HL-60/S4 (cell line): ENCODE data around the gene TRIM67.

Experiments used
- in situ Hi-C: fragments of 300-500 bp; cut with MboI; formaldehyde crosslinking; loops from 2 replicates; pipeline ENCODE4 v1.14.3; 2022; ENCODE audit warnings: low sequenced_read_pairs

The TRIM67 gene

DNA sequence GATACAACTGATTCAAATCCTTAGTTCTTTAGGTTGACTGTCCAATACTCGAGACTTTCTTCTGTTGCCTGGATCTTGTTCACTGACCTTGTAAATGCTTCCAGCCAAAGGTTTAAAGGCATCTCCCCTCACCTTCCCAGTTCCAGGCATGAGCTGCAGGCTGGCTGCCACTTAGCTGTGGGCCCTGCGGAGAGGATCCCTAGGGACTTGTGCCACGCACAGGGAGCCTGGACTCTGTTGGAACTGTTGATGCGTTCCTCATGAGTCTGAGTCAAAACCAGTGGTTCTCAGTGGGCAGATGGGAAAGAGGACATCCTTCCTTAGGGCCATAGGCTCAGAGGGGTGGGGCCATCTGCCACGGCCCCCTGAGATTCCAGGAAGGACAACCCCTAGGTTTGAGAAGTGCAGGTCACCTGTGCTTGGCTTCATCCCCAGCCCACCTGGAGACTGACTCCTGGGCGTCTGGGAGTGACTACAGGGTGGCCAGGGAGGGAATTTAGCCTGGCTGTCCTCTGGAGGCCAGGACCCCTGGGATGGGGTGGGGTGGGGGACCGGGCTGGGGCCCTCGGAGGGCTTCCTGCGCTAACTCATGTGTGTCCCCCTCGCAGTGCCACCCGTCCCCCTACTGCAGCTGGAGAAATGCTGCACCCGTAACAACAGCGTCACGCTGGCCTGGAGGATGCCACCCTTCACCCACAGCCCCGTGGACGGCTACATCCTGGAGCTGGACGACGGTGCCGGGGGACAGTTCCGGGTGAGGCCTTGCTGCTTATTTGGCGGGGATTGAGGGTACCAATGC, 41.6 kb downstream of the TRIM67 start:
- in situ Hi-C loops: loop anchor here (25.0 kb wide), 1 partner anchor 291 kb away; no protein-coding TSS in a partner anchor

DNA sequence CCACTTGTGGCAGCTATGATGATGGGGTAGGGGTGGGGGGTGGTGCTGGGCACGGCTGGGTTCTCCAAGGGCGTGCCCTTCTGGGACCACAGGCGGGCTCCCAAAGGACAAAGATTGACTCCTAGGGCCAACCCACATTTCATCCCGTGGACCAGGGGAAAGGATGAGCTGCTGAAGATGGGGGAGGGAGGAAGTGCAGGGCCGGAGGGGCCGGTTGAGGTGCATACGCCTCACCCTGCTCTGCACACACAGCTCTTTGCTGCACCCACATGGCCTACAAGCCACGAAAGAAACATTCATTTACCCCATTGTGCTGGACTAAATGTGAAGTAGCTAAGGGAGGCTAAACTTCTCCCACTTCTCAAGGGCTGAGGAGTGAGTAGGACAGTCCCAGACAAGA, 45.0 kb downstream of the TRIM67 start:
- in situ Hi-C loops: loop anchor here (25.0 kb wide), 1 partner anchor 295 kb away; no protein-coding TSS in a partner anchor

DNA sequence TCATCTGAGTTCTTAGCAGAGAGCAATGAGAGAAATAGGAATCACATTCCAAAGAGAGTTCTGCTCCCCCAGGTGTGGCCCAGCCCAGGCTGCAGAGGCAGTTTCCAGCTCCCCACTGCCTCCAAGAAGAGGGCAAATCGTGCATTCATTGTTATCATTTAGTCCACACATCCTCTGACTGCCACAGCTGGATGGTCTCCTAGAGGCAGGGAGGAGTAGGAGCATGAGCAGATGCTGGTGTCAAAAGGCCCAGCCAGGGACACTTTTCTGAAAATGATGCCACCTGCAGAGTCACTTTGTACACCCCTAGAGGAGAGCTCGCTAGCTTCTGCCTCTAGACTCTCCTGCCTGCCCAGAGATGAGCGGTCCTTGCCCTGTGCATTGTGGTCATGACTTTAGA, 45.6 kb downstream of the TRIM67 start:
- in situ Hi-C loops: loop anchor here (25.0 kb wide), 1 partner anchor 295 kb away; no protein-coding TSS in a partner anchor

DNA sequence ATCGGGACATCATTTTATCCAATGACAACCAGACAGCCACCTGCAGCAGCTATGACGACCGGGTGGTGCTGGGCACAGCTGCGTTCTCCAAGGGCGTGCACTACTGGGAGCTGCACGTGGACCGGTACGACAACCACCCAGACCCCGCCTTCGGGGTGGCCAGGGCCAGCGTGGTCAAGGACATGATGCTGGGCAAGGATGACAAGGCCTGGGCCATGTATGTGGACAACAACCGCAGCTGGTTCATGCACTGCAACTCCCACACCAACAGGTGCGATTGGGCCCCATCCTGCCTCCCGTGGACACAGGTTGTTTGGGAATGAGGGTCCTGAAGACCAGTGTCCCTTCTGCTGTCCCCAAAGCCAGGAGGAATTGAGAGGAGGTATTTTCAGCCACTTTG, 47.1 kb downstream of the TRIM67 start:
- in situ Hi-C loops: loop anchor here (25.0 kb wide), 1 partner anchor 297 kb away; no protein-coding TSS in a partner anchor

DNA sequence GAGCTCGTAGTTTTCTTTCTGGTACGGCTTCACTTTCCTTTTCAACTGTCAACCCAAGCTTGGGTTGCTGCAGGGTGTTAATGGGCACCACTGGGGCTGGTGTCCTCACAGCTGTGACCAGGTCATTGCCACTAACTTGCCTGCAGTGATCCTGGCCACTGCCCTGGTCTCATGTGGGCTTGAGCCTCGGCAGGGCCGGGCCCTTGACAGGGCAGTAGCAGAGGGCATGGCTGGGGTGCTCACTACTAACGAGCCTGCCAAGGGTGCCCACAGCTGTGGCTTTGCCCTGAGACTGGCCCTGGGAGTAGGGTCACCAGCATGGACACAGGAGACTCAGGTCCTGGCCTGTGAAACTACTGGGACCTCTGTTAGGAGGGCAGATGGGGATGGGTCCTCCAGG, 47.7 kb downstream of the TRIM67 start:
- in situ Hi-C loops: loop anchor here (25.0 kb wide), 1 partner anchor 297 kb away; no protein-coding TSS in a partner anchor

DNA sequence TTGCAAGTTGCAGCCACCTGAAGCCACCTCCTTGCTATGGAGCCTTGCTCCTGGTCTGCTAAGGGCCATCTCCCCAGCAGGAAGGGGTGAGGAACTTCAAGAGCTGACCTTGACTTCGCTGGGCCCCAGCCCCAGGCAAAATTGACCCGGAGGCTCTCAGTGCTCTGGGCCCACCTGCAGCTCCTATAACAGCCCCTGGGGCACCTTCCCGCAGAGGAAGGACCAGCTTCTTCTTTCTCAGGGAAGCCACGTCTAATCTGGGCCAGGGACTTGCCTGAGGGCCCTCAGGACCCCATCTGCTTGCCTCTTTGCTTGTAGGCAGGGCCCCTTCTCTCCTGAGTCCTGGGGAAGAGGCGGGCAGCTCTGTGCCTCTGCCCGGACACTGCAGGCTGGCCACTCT, 48.3 kb downstream of the TRIM67 start:
- in situ Hi-C loops: loop anchor here (25.0 kb wide), 1 partner anchor 298 kb away; no protein-coding TSS in a partner anchor

DNA sequence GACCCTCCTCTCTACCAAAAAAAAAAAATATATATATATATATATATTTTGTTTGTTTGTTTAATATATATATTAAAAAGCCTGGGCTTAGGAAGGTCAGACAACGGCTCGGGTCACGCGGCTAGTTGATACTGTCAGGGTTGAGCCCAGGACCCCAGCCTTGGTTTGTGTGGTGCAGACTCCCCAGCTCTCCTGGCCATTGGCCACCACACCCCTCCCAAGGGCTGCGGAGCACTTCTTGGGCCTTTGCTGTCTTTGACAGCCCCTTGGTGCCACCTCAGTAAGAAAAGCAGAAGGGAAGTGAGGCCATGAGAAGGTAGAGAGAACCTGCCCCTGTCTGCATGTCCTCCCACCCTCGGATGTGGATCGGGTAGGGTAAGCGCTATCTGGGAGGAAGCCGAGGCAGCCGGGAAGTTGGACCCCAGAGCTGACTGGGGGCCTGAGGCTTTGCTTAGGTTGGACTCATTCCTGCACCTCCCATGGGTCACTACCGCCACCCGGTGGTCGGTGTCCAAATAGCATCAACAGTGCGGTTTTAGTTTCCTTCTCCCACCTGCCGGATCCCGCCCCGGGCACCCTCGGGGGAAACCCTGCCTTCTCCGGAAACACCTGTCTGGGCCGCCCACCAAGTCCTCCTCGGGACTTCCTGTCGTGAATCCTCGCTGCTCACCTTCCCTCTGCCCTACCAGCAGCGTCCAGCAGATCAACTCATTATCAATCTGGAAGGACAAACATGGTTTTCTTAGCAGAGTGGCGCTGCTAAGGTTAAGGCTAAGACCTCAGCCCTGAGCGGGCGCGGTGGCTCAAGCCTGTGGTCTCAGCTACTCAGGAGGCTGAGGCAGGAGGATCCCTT, 49.4 kb downstream of the TRIM67 start:
- in situ Hi-C loops: loop anchor here (25.0 kb wide), 1 partner anchor 299 kb away; no protein-coding TSS in a partner anchor

DNA sequence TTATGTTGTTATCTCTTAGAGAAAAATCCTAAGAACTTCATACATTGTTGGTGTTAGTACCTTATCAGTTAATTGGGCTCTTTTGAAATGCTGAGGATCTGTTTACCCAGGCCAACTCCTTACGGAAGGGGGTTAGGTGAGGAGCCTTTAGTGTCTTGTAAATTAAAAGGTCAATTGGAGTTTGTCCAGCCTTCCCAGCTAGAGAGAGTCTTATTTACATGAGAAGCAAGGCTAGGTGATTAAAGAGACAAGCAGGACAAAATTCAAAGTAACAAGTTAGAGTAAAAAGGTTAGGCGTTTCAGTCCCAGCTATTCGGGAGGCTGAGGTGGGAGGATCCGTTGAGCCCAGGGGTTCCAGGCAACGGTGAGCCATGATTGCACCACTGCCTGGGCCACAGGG, 50.4 kb downstream of the TRIM67 start:
- in situ Hi-C loops: loop anchor here (25.0 kb wide), 1 partner anchor 300 kb away; no protein-coding TSS in a partner anchor

DNA sequence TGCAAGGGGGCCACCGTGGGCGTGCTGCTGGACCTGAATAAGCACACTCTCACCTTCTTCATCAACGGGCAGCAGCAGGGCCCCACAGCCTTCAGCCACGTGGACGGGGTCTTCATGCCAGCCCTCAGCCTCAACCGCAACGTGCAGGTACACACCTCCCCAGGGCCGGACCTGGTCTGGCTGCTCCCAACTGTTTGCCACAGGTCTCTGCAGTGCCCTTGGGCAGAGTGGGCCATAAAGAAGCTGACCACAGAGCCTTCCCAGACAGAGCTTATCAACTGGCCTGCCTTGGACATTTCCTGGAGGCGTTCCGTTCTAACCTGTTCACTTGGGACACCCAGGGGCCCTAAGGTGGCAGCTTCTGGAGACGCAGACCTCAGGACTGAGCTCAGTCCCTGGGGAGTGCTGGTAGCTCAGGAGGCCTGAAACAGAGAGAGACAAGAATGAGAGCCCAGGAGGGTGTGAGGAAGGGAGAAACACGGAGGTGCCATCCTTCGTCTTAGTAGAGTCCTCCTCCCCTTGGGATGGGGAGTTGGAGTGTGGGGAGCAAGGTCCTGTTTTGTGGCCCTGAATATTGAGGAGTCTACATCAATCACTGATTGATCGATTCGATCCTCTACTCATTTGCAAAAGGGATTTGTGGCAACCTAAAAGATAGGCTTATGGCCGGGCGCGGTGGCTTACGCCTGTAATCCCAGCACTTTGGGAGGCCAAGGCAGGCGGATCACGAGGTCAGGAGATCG, 52.1 kb downstream of the TRIM67 start:
- in situ Hi-C loops: loop anchor here (25.0 kb wide), 1 partner anchor 302 kb away; no protein-coding TSS in a partner anchor

DNA sequence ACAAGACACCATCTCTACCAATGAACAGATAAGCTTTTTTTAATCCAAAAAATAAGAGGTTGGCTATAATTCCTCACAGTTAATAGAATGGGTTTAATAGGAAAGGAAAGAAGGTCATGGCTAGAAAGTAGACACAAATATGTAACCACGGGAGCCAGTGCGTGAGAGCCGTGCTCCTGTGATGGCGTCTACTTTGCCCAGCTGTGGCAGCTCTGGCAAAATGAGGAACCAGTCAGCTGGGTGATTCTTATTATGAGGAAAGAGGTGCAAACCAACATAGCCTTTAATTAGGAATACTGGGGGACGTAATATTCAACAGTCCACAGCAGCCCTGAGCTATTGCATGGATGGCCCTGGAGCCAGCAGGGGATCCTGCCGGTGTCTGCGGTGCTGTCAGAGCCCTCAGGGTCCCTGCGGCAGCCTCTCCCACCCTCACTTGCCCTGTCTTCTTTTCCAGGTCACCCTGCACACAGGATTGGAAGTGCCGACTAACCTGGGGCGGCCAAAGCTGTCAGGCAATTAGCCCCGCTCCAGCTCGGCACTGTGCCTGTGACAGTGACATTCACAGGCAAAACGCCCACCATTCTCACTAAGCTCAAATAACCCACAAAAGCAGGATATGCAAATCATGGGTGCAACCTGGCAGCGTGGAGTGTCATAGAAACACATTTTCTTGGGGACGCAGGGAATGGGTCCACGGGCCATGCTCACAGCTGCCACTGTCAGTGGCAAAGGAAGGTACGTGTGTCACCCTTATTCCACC, 53.2 kb downstream of the TRIM67 start:
- in situ Hi-C loops: loop anchor here (25.0 kb wide), 1 partner anchor 303 kb away; no protein-coding TSS in a partner anchor

DNA sequence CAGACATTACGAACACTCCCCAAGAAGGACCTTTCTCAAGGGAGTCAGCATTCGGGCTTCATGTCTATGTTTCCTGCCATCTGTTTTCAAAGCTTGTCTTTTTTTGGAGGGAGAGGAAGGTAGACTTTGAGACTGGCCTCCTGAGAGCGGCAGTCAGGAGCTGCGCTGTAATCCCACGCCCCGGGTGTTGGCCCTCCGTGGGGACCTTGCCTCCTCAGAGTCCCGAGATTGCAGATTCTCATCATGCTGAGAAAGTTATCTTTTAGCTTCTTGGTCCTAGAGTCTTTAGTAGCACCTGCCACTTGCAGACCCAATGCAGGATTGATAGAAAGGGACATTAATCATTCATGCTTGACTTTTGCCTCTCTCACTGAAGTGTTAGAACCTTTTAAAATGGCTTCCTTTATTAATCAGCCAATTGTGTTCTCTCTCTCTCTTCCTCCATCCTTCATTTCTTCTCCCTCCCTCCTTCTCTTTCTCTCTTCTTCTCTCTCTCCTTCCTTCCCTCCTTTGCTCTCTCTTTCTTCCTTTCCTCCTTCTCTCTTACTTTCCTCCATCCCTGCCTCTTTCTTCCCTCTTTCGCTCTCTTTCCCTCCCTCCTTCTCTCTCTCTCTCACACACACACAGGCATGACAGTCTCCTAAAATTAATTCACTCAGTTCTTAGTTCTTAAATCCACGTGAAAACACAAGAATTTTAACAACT, 54.0 kb downstream of the TRIM67 start:
- in situ Hi-C loops: loop anchor here (25.0 kb wide), 1 partner anchor 304 kb away; no protein-coding TSS in a partner anchor

DNA sequence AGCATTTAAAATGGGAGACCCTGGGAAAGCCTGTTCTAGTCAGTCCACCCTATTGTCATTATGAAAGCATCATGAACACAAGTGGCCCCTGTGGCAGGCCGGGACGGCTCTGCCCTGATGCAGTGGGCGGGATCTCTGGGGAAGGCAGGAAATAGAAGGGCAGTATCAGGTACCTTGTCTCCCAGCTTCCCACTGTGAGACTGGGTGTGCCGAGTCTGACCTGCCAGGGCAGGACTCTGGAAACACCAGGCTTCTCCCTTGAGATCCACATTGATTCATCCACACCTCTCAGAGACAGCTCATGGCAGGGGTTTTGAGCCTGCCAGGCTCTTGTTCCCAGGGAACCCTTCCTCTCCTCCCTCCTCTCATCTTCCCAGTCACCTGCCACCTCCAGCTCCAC, 54.6 kb downstream of the TRIM67 start:
- in situ Hi-C loops: loop anchor here (25.0 kb wide), 1 partner anchor 304 kb away; no protein-coding TSS in a partner anchor

DNA sequence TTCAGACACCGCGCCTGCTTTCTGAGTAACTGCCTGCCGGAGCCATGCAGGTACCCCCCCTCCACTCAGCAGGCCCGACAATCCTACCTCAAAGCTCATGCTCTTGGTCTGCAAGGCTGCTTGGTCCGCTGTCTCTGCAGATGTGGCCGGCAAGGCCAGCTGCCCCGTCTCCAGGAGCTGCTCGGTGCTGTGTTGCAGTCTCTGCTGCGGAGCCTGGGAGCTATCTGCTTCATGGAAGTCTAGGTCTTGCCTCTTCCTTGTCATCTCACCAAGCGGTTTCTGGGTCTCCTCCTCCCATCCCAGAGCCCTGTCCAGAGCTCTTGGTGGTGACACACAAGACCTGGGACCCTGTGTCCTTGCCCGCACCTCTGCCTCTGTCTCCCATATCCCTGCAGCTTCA, 55.2 kb downstream of the TRIM67 start:
- in situ Hi-C loops: loop anchor here (25.0 kb wide), 1 partner anchor 305 kb away; no protein-coding TSS in a partner anchor

DNA sequence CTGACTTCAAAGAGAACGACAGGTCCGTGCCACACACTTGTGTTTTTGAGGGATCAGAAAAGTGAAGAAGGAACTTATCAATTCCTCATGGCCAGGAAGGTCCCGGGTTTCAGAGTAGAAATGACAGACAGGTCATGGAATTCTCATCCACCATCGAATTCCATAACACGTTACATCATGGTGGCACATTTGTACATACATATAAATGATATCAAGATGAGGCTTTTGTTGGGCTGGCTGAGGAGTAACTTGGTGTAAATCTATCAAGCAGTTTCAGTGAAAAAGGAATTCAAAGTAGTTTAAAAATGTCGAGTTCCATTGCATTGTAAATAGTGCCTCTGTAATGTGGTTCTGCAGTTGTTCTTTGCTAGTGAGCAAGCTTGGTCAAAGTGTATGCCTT, 56.2 kb downstream of the TRIM67 start:
- in situ Hi-C loops: loop anchor here (25.0 kb wide), 1 partner anchor 306 kb away; no protein-coding TSS in a partner anchor

DNA sequence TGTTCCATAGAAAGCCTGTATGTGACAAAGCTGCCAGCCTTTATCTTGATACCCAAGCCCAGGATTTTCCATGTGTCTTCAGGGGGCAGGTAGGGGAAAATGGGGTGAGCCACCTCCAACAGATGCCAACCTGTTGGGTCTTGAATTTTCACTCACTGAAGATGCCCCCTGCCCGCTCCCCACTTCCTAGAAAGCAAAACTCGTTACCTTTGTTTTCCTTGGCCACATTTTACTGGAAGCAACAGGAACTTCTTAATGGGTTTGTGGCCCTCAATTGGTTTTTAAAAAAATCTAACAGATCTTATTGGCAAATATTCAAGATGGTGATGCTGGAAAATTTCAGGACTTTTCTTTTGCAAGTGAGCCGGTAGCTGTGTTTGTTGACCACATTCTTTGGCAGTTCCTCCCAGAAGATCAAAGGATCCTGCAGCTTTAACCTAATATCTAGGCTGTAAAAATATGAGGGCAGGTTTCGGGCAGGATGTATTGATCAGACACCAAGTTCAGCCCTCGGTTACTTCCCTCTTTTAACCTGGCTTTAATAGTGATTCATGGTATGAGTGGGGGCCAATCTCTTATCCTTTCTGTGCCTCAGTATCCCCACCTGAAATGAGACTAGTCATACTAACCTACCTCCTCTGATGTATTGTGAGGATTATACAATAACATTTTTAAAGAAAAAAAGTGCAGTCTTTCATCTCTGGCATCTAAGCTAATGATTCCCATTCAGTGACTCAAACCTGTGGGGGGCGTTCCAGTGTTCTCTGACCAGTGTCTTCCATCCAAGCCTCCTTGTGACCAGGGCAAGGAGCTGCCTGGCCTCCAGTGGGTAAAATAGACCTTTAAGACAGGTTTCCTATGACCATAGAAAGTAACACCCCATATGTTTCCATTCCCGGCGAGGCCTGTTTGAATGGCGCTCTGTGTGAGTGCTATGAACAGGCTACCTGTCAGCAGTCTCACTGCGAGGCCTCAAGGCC, 57.9 kb downstream of the TRIM67 start:
- in situ Hi-C loops: loop anchor here (25.0 kb wide), 1 partner anchor 307 kb away; no protein-coding TSS in a partner anchor

DNA sequence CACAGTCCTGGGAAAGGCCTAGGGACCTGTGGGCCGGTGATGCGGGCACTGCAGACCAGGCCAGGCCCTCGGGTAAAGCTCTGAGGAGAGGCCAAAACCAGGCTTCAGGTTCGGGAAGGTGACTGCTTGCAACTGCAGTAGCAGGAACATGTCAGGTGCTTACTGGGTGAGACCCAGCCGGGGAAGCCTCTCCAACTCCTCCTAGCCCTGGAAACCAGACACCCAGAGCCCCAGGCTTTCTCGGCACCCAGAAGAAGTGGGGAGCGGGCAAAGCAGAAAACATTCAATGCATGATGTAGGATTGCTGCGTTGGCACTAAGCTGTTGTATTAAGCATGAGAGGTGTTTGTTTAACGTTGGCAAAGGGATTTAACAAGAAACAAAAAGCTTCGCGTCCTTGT, 58.9 kb downstream of the TRIM67 start:
- in situ Hi-C loops: loop anchor here (25.0 kb wide), 1 partner anchor 308 kb away; no protein-coding TSS in a partner anchor

DNA sequence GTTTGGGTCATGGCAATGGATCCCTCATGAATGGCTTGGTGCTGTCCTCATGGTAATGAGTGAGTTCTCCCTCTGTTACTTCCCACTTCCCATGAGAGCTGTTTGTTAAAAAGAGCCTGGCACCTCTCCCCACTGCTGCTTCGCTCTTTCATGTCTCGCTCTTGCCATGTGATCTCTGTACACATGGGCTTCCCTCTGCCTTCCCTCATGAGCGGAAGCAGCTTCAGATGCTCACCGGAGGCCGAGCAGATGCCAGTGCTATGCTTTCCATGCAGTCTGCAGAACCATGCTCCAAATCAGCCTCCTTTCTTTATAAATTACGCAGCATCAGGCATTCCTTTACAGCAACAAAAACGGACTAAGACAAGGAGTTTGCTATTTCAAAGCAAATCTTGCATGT, 64.3 kb downstream of the TRIM67 start:
- in situ Hi-C loops: no loop called here

DNA sequence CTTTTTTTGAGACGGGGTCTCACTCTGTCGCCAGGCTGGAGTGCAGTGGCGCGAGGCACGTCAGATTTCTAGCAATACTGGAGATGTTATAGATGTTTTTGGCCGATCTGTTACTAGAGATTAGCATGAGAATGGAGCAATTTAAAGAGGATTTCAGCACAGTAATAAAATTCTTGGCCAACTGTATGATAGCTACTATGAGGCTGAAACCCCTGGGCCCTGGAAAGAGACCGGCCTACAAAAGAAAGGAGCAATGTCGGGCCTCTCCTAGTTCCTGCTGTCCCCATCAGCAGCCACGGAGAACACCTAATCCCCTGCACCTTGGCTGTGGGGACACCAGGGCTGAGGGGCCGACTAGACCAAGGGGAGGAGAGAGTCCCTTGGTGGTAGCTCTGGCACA, 69.7 kb downstream of the TRIM67 start:
- in situ Hi-C loops: no loop called here
